Measurements from ENCODE around the gene OTOF. TPM values are rescaled to one million over a fixed set of nuclear protein-coding genes. Genes with fewer than 3 reads are reported as not detected.

Gene OTOF
- total and polyA plus RNA-seq, 9 of the 15 experiments (the other 6 are each of a cell fraction or from before 2014, with no cell fraction given) = 0.03 to 0.11 (median 0.06) TPM; not detected in 5

GRCh38 chr2:26449278-26450030, 28.5 kb downstream of the OTOF start (continued):
- TF ChIP-seq PKNOX1 (IDR thresholded peaks at IDR 0.05) (no peak), SLC30A9 (CRISPR knock-in tag; IDR thresholded peaks at IDR 0.05) (no peak), HDAC1 (IDR thresholded peaks at IDR 0.05) (no peak), MBD2 (IDR thresholded peaks at IDR 0.05; ENCODE audit: borderline replicate concordance, low read depth) (no peak)

GRCh38 chr2:26448651-26449050, 29.3 kb downstream of the OTOF start:
- Histone ChIP-seq H3K9me3 (replicated peaks; ENCODE audit: control insufficient read depth, insufficient read depth, low read depth, low read length) (no peaks in the 10 kb centered on the region), H4K20me1 (replicated peaks; ENCODE audit: control insufficient read depth, insufficient read depth, low read length) (no peaks in the 10 kb centered on the region), H3K79me2 (ENCODE audit: control insufficient read depth, insufficient read depth, low read length) (no peaks in the 10 kb centered on the region), H3K4me2 (ENCODE audit: insufficient read depth, low read length) (no peak overlapping the region), H3K4me3 (no peak overlapping the region), H3K27me3 (ENCODE audit: control insufficient read depth in 2 of 2, insufficient read depth in 2 of 2, low read length in 2 of 2) (peaks cover 0 to 12% of the 10 kb centered on the region in 2 experiments; a peak in 2 of 5 replicates), H3K4me1 (replicated peaks in 1 of 2; ENCODE audit: control insufficient read depth in 2 of 2, insufficient read depth in 2 of 2, low read length in 2 of 2) (peaks cover 0 to 4% of the 10 kb centered on the region in 2 experiments; a peak in 2 of 5 replicates), H3K9me1 (ENCODE audit: control insufficient read depth, insufficient read depth, low read length) (no peaks in the 10 kb centered on the region), H3K36me3 (ENCODE audit: control insufficient read depth, insufficient read depth, low read length) (no peaks in the 10 kb centered on the region), H2AFZ (ENCODE audit: low read depth, low read length) (no peak overlapping the region), H3K27ac (ENCODE audit: extremely low read depth, low read depth, low read length) (no peak overlapping the region), H3K9ac (ENCODE audit: insufficient read depth in 1 of 2, low read depth in 2 of 2, low read length in 2 of 2) (0 out of 4 replicates have a peak overlapping the region, but pooled peaks of 1 of the 2 experiments have one; percentile 14)
- ChIA-PET POLR2A (interaction anchor here (0.6 to 1.0 kb wide), 3 partner anchors 39 to 203 kb away, joined by 3 read pairs; no protein-coding TSS in a partner anchor), CTCF (ENCODE audit: low intra/inter-chr PET ratio) (no interaction called here)
- ATAC-seq (peak; percentile 66), DNase-seq (ENCODE audit: extremely low read depth in 1 of 4, low spot score in 3 of 4) (no peak), FAIRE-seq (no peak)
- intact Hi-C loops (cut with micrococcal nuclease) (no loop called here), in situ Hi-C loops (cut with MboI) (no loop called here)
- BruUV-seq (replicated peaks) = no TSS peak
- 53% methylated on average over 7 of the region's 9 CpGs for WGBS (ENCODE audit: insufficient coverage, low coverage, missing lambda C conversion rate)
- no peak for TF ChIP-seq NCOA6 (IDR thresholded peaks at IDR 0.05)
- TF ChIP-seq HNRNPH1 (optimal IDR thresholded peaks at IDR 0.05; ENCODE audit: low read depth, low read length) = no peak
- no peak for TF ChIP-seq ZNF3 (CRISPR knock-in tag; IDR thresholded peaks at IDR 0.05)
- TF ChIP-seq SRSF1 (IDR thresholded peaks at IDR 0.05; ENCODE audit: low read depth, low read length) = no peak
- no peak for TF ChIP-seq MAFG (tag; conservative IDR thresholded peaks at IDR 0.05)
- no peak for TF ChIP-seq ZNF507 (tag; conservative IDR thresholded peaks at IDR 0.05)
- no peak for TF ChIP-seq SNIP1 (IDR thresholded peaks at IDR 0.05; ENCODE audit: low read depth)
- TF ChIP-seq PRDM10 (IDR thresholded peaks at IDR 0.05; ENCODE audit: partially characterized antibody) = no peak
- TF ChIP-seq SOX6 (IDR thresholded peaks at IDR 0.05) = no peak
- TF ChIP-seq CLOCK (CRISPR knock-in tag; IDR thresholded peaks at IDR 0.05; ENCODE audit: borderline replicate concordance) = no peak
